ENCODE measurements around the gene TNFRSF18. TPM values are rescaled to one million over a fixed set of nuclear protein-coding genes. Genes with fewer than 3 reads are reported as not detected.
"Not testable (repeated sequence)": the region's sequence is repeated elsewhere in the genome, so short reads cannot be mapped to it uniquely, and the experiment has no call there.

The TNFRSF18 gene
- polyA plus RNA-seq, 3 donors = 0.20 to 0.80 (median 0.43) TPM

DNA sequence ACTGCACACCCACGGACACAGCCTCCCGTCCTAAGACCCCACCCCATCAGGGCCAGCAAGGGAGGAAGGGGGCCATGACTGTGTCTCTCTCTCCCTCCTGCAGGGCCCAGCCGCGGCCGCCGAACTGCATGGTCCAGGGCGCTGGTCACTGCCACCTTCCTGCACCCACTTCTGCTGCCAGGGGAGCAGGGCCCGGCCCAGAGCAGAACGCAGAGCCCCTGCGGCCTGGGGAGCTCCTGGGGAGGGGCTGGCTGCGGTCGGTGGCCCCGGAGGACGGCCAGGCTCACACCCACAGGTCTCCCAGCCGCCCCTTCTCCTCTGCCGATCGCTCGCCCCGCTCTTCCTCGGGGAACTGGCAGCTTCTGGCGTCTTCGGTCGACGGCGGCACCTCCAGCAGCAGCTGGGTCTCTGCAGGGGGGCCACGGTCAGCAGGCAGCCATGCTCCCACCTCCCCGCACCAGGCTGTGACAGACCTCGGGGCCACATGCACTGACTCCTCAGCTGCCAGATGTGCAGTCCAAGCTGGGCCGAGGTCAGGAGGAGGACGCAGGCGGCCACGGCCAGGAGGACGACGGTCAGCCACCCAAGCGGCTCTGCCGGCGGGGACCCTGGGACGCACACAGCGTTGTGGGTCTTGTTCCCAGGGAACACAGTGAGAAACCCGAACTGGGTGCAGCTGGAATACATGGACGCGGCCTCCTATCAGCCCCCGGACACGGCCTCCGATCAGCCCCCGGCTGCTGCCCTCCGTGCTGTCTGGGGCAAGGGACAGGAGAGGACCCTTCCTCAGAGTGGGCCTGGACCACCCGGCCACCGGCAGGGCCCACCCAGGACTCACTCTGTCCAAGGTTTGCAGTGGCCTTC is 2.6 kb downstream of the TNFRSF18 start:
- DNase-seq (ENCODE audit: extremely low read depth in 1 of 11, low read depth in 9 of 11, low spot score in 4 of 11) = no peak

DNA sequence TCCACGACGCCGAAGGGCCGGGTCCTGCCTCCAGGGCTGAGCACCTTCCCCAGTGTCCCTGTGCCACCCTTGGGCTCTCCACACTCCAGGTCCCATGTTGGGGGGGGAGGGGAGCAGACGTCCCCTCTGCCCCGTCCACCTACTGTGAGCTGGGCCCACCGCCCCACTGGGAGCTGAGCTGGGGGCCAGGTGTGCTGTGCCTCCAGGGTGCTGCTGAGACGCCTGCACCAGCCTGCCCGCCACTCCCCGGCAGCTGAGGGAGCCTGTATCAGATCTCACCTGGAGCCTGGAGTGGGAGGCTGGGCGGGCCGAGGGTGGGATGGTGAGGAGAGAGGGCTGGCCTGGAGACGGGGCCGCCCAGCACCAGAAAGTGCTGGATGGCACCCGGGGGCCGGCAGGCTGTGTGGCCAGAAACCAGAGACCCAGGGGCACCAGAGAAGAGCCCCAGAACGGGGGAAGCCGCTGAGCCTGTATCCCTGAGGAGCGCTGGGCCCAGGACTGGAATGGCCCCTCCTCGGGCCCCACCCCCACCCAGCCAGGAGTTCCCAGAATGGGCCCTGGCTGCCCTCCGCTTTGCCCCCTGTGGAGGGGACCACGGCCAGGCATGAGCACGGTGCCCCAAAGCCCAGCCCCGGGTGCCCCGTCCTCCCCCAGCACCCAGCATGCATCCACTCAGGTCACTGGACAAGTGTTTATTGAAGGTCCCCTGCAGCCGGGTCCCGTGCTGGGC is 3.4 kb downstream of the TNFRSF18 start:
- no peak for DNase-seq (ENCODE audit: extremely low read depth in 1 of 11, low read depth in 9 of 11, low spot score in 4 of 11)

DNA sequence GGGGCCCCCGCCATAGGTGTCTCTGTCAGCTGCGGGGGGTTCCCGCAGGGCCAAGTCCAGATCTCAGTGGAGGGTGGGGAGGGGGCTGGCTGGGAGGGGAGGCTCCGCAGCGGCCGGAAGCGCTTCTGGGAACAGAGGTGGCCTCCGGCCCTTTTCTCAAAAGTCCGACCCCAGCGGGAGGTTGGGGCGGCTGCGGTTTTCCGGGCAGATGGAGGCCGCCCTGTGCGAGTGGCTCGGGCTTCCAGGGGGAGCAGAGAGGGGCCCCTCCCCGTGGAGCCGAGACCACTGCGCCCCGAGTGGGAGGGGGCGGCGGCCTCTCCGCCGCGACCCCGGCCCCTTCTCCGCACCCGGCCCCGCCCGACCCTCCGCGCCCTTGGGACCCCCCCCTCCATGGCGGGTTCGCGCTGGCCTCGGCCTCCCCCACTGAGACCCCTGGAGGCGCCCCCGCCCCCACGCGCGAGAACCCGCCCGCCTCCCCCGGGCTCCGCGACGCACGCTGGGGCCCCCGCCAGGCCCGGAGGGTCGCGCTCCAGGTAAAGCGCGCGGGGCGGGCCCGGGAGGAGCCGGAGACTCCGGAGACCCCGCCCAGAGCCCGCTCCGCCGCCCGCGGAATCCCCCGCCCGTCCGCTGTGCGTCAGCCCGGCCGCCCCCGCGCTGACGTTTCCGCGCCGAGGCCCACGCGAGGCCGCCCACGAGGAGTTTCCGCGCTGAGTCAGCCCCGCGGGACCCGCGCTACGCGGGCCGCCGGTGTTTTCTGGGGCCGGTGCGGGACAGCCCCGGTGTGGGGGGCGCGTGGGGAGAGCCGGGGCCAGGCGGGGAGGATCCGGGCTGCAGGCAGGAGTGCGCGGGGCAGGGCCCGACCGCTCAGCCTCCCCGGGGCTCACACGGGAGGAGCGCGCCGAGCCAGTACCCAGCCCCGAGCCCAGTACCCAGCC is 5.2 kb downstream of the TNFRSF18 start:
- DNase-seq (ENCODE audit: extremely low read depth in 1 of 11, low read depth in 9 of 11, low spot score in 4 of 11) = peak in 1 of 11 donors; percentile 32

- DNase-seq (ENCODE audit: extremely low read depth in 1 of 11, low read depth in 9 of 11, low spot score in 4 of 11) = no peak
These were observed 6.2 kb downstream of the TNFRSF18 start for GRCh38 chr1:1199961-1200875.

GRCh38 chr1:1199141-1199960 is 7.0 kb downstream of the TNFRSF18 start:
- no peak for DNase-seq (ENCODE audit: extremely low read depth in 1 of 11, low read depth in 9 of 11, low spot score in 4 of 11)

DNA sequence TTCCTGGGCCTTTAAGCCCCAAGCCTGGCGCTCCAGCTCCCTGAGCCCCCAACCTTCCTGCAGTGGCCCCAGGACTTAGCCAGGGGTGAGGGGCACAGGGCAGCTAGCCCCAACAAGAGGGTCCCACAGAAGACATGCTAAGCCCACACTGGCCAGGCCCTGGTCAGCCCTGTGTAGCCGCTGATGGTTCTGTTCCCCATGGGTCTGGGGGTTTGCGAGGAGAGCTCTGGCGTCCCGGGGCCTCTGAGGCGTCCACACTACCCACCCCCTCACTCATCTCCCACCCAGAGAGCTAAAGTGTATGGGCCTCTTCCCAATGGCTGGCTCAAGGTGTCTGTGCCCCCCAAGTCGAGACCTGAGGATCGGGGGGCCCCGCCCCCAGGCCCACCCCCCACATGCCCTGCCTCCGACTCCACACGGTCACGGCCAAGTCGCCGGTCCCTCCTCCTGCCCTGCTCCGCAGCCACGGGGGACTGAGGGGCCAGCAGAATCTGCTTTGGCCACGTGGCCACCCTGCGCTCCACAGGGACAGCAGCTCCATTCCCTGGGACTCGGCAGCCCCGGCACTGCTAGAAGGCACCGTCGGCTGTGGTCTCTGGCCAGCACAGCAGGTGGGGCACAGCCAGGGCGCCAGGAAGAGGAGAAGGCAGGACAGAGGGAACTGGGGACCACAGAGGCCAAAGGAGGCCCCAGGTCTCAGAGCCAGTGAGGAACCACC is 7.8 kb downstream of the TNFRSF18 start:
- no peak for DNase-seq (ENCODE audit: extremely low read depth in 1 of 11, low read depth in 9 of 11, low spot score in 4 of 11)

DNA sequence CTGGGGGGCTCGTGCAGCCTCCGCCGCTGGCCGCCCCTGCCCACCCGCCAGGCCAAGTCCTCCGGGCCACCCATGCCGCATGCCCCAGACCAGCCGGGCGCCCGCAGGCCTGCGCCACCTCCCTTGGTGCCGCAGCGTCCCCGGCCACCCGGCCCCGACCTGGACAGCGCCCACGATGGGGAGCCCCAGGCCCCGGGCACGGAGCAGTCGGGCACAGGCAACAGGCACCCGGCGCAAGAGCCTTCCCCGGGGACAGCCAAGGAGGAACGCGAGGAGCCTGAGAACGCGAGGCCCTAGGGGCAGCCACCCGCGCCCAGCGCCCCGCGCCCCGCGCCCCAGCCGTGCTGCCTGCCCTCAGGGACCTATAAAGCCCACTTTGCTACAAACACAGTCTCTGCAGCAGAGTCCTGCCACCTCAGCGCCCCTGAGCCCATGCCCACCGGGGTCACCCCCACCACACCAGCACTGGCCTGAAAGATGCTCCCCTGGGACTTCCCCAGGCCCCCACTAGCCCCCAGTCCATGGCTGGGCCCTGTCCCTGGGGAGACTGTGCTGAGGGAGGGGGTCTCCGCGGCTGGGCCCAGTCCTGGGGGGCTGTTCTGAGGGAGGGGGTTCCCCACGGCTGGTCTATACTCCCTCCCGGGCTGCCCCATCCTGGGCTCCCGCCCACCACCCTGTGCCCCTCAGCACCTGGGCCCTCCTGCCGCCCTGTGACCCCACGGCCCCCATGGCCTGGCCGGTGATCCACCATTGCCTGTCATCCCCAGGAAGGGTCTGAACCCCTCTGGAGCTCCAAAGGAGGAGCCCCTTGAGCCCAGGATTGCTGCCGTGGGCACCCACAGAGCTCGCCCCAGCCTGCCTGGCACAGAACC is 8.6 kb downstream of the TNFRSF18 start:
- DNase-seq (ENCODE audit: extremely low read depth in 1 of 11, low read depth in 9 of 11, low spot score in 4 of 11) = no peak

DNA sequence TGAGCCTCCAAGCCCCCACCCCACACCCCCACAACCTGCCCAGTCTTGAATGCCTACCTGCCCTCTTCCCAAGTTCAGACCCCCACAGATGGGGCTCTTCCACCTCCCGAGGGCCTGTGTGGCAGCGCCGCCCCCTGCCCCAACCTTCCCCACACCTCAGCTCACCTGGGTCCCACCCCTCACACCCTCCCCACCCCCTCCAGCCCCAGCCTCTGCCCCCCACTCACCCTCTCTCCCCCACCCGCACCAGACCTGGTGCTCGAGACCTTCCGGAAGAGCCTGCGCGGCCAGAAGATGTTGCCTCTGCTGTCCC is 9.2 kb downstream of the TNFRSF18 start:
- no peak for DNase-seq (ENCODE audit: extremely low read depth in 1 of 11, low read depth in 9 of 11, low spot score in 4 of 11)

GRCh38 chr1:1196431-1197187 is 9.8 kb downstream of the TNFRSF18 start:
- no peak for DNase-seq (ENCODE audit: extremely low read depth in 1 of 11, low read depth in 9 of 11, low spot score in 4 of 11)

- not testable (repeated sequence) for DNase-seq (ENCODE audit: extremely low read depth in 1 of 11, low read depth in 9 of 11, low spot score in 4 of 11)
These were observed 10.7 kb downstream of the TNFRSF18 start for GRCh38 chr1:1195726-1196125.

DNA sequence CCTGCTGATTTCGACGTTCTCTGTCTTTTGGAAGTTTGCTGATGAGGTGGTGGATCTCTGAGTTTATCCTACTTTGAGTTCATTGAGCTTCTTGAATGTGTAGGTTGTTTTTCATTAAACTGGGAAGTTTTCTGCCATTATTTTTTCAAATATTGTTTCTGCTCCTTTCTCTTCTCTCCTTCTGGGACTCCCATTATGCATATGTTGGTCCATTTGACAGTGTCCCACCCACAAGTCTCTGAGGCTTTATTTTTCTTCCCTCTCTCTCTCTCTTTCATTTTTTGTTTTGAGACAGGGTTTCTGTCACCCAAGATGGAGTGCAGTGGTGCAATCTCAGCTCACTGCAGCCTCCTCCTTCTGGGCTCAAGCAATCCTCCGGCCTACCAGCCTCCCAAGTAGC is 11.7 kb downstream of the TNFRSF18 start:
- no peak for DNase-seq (ENCODE audit: extremely low read depth in 1 of 11, low read depth in 9 of 11, low spot score in 4 of 11)

- DNase-seq (ENCODE audit: extremely low read depth in 1 of 11, low read depth in 9 of 11, low spot score in 4 of 11) = no peak
These were observed 14.7 kb downstream of the TNFRSF18 start for GRCh38 chr1:1191734-1192133.

- no peak for DNase-seq (ENCODE audit: extremely low read depth in 1 of 11, low read depth in 9 of 11, low spot score in 4 of 11)
These were observed 17.3 kb downstream of the TNFRSF18 start for GRCh38 chr1:1189111-1189510.

DNA sequence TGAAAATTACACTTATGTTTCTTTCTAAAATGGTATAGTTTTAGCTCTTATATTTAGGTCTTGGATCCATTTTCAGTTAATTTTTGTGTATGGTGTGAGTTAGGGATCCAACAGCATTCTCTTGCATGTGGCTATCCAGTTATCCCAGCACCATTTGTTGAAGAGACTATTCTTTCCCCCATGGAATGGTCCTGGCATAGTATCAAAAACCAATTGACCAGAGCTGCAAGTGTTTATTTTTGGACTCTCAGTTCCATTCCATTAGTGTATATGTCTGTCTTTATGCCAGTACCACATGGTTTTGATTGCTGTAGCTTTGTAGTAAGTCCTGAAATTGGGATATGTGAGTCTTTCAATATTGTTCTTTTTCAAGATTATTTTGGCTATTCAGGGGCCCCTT is 18.5 kb downstream of the TNFRSF18 start:
- DNase-seq (ENCODE audit: extremely low read depth in 1 of 11, low read depth in 9 of 11, low spot score in 4 of 11) = no peak

DNA sequence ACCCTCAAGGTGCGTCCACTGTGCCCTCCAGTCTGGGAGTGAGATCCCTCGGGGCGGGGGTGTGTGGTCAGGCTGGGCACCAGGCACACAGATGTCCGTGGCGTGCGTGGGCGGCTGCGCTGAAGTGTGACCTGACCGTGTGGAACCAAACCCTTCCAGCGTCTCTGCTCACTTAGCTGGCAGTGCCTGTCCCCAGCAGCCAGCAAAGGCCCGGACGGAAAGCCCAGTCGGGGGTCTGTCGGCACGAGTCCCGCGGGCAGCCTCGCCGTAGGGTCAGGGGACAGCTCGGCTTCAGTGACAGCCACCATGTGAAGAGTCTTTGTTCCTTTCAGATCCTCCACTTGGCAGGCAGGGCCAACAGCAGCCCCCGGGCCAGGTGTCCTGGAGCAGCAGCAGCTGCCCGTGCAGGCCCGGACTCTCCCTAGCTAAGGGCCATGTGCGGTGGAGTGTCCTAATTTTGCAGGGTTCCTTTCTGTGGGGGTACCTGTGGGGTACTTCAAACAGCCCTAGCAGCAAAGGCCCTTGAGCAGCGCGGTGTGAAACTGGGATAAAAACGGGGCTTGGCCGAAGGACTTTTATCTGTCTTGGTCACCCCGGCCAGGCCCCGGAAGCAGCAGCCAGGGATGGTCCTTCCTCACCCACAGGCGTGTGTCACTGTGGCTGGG is 21.2 kb downstream of the TNFRSF18 start:
- no peak for DNase-seq (ENCODE audit: extremely low read depth in 1 of 11, low read depth in 9 of 11, low spot score in 4 of 11)

All from renal cortex interstitium (tissue), 11 donors.